Skeletal muscle tissue (tissue), 4 donors: ENCODE results near the gene UTS2B. TPM values are rescaled to one million over a fixed set of nuclear protein-coding genes. Genes with fewer than 3 reads are reported as not detected.

Experiments
- H3K27ac ChIP-seq: one replicate; pipeline ENCODE4 v1.7.0; 2013; ENCODE audit warnings: mild to moderate bottlenecking, low read depth, low read length, inconsistent platforms
- H3K27me3 ChIP-seq, 3 donors: one replicate each; pipeline ENCODE4 v1.7.0; 2013; ENCODE audit warnings: low read length in 3 of 3; ENCODE audit not compliant: control insufficient read depth in 3 of 3, insufficient read depth in 3 of 3
- H3K36me3 ChIP-seq, 3 donors: one replicate each; pipeline ENCODE4 v1.7.0; 2013; ENCODE audit warnings: low read length in 3 of 3; ENCODE audit not compliant: control insufficient read depth in 3 of 3, insufficient read depth in 3 of 3
- H3K4me1 ChIP-seq, 3 donors: one replicate each; pipeline ENCODE4 v1.7.0; 2013; ENCODE audit warnings: low read length in 3 of 3, mild to moderate bottlenecking in 3 of 3; ENCODE audit not compliant: control insufficient read depth in 3 of 3, insufficient read depth in 3 of 3
- H3K4me3 ChIP-seq, 3 donors: one replicate each; pipeline ENCODE4 v1.7.0; 2013; ENCODE audit warnings: low read length in 3 of 3
- H3K9ac ChIP-seq, 3 donors: one replicate each; pipeline ENCODE4 v1.7.0; 2013; ENCODE audit warnings: low read length in 3 of 3, mild to moderate bottlenecking in 3 of 3, moderate library complexity in 2 of 3, low read depth in 1 of 3
- H3K9me3 ChIP-seq, 3 donors: one replicate each; pipeline ENCODE4 v1.7.0; 2013; ENCODE audit warnings: low read length in 3 of 3; ENCODE audit not compliant: control insufficient read depth in 3 of 3
- total RNA-seq: library from RNA; depleted of rRNA; stranded (reverse); fragments of >200 nt; gene quantifications from one replicate; pipeline ENCODE4 v1.2.3, GENCODE V29; 2014
- donor health status: Osteomylitis.

The UTS2B gene
- total RNA-seq, 1 donor from 2014 or later: not detected

GRCh38 chr3:191353022-191353777 is 22.9 kb upstream of the UTS2B start:
- Histone ChIP-seq H3K4me3 (no peak overlapping the region), H3K27me3 (no peaks in the 10 kb centered on the region), H3K4me1 (peaks cover 11 to 32% (median 22%) of the 10 kb centered on the region in 3 donors), H3K9me3 (no peaks in the 10 kb centered on the region), H3K9ac (no peak overlapping the region), H3K36me3 (peaks cover under 1 to 4% (median 4%) of the 10 kb centered on the region in 3 donors), H3K27ac (no peak overlapping the region)

- Histone ChIP-seq H3K36me3 (no peaks in the 10 kb centered on the region), H3K9ac (no peak overlapping the region), H3K27ac (no peak overlapping the region), H3K4me1 (peaks cover 11 to 32% (median 20%) of the 10 kb centered on the region in 3 donors), H3K27me3 (no peaks in the 10 kb centered on the region), H3K9me3 (no peaks in the 10 kb centered on the region), H3K4me3 (no peak overlapping the region)
These were observed 21.7 kb upstream of the UTS2B start for GRCh38 chr3:191352014-191352413.

GRCh38 chr3:191350396-191351090 is 20.2 kb upstream of the UTS2B start:
- no peak overlapping the region for H3K27ac ChIP-seq
- H3K4me3 ChIP-seq: no peak overlapping the region
- no peak overlapping the region for H3K9ac ChIP-seq
- no peaks in the 10 kb centered on the region for H3K27me3 ChIP-seq
- peaks cover 0 to 21% (median 9%) of the 10 kb centered on the region in 3 donors for H3K4me1 ChIP-seq
- H3K9me3 ChIP-seq: no peaks in the 10 kb centered on the region
- no peaks in the 10 kb centered on the region for H3K36me3 ChIP-seq

GRCh38 chr3:191348098-191348497 is 17.8 kb upstream of the UTS2B start:
- peaks cover 2 to 28% (median 3%) of the 10 kb centered on the region in 3 donors for H3K4me1 ChIP-seq
- no peak overlapping the region for H3K9ac ChIP-seq
- H3K36me3 ChIP-seq: no peaks in the 10 kb centered on the region
- no peak overlapping the region for H3K4me3 ChIP-seq
- no peaks in the 10 kb centered on the region for H3K9me3 ChIP-seq
- no peaks in the 10 kb centered on the region for H3K27me3 ChIP-seq
- H3K27ac ChIP-seq: no peak overlapping the region

GRCh38 chr3:191347228-191347627 is 16.9 kb upstream of the UTS2B start:
- Histone ChIP-seq H3K27ac (no peak overlapping the region), H3K9ac (no peak overlapping the region), H3K9me3 (no peaks in the 10 kb centered on the region), H3K36me3 (no peaks in the 10 kb centered on the region), H3K4me3 (no peak overlapping the region), H3K4me1 (peaks cover 5 to 24% (median 8%) of the 10 kb centered on the region in 3 donors), H3K27me3 (no peaks in the 10 kb centered on the region)

GRCh38 chr3:191345334-191345733 is 15.0 kb upstream of the UTS2B start:
- Histone ChIP-seq H3K9ac (no peak overlapping the region), H3K4me1 (peaks cover 7 to 22% (median 13%) of the 10 kb centered on the region in 3 donors), H3K9me3 (no peaks in the 10 kb centered on the region), H3K36me3 (no peaks in the 10 kb centered on the region), H3K27ac (no peak overlapping the region), H3K27me3 (no peaks in the 10 kb centered on the region), H3K4me3 (no peak overlapping the region)

- peaks cover 10 to 27% (median 16%) of the 10 kb centered on the region in 3 donors for H3K4me1 ChIP-seq
- no peaks in the 10 kb centered on the region for H3K36me3 ChIP-seq
- no peaks in the 10 kb centered on the region for H3K9me3 ChIP-seq
- H3K27me3 ChIP-seq: no peaks in the 10 kb centered on the region
- H3K27ac ChIP-seq: no peak overlapping the region
- no peak overlapping the region for H3K4me3 ChIP-seq
- no peak overlapping the region for H3K9ac ChIP-seq
These were observed 13.6 kb upstream of the UTS2B start for GRCh38 chr3:191343913-191344312.

- Histone ChIP-seq H3K9ac (no peak overlapping the region), H3K27me3 (no peaks in the 10 kb centered on the region), H3K36me3 (no peaks in the 10 kb centered on the region), H3K9me3 (no peaks in the 10 kb centered on the region), H3K4me3 (no peak overlapping the region), H3K27ac (no peak overlapping the region), H3K4me1 (peaks cover 10 to 27% (median 16%) of the 10 kb centered on the region in 3 donors)
These were observed 12.8 kb upstream of the UTS2B start for GRCh38 chr3:191343115-191343514.

- Histone ChIP-seq H3K9ac (no peak overlapping the region), H3K4me1 (peaks cover 10 to 27% (median 16%) of the 10 kb centered on the region in 3 donors), H3K9me3 (no peaks in the 10 kb centered on the region), H3K27ac (no peak overlapping the region), H3K4me3 (no peak overlapping the region), H3K27me3 (no peaks in the 10 kb centered on the region), H3K36me3 (no peaks in the 10 kb centered on the region)
These were observed 12.1 kb upstream of the UTS2B start for GRCh38 chr3:191342411-191342810.

- peaks cover 10 to 27% (median 16%) of the 10 kb centered on the region in 3 donors for H3K4me1 ChIP-seq
These were observed 11.7 kb upstream of the UTS2B start for GRCh38 chr3:191342006-191342405.

More at GRCh38 chr3:191342006-191342405, 11.7 kb upstream of the UTS2B start:
- Histone ChIP-seq H3K36me3 (no peaks in the 10 kb centered on the region), H3K4me3 (no peak overlapping the region), H3K27ac (no peak overlapping the region), H3K27me3 (no peaks in the 10 kb centered on the region), H3K9ac (no peak overlapping the region), H3K9me3 (no peaks in the 10 kb centered on the region)
